GM12874 (cell line): ENCODE measurements around the gene CHST11.

ENCODE experiments used
- TF ChIP-seq, protein P1 (sequence below): IDR thresholded peaks from 2 replicates; pipeline ENCODE4 v1.5.1; 2011; ENCODE audit warnings: low read depth, mild to moderate bottlenecking, control low read depth, low read length, moderate library complexity; ENCODE audit not compliant: insufficient read depth

The CHST11 gene

DNA sequence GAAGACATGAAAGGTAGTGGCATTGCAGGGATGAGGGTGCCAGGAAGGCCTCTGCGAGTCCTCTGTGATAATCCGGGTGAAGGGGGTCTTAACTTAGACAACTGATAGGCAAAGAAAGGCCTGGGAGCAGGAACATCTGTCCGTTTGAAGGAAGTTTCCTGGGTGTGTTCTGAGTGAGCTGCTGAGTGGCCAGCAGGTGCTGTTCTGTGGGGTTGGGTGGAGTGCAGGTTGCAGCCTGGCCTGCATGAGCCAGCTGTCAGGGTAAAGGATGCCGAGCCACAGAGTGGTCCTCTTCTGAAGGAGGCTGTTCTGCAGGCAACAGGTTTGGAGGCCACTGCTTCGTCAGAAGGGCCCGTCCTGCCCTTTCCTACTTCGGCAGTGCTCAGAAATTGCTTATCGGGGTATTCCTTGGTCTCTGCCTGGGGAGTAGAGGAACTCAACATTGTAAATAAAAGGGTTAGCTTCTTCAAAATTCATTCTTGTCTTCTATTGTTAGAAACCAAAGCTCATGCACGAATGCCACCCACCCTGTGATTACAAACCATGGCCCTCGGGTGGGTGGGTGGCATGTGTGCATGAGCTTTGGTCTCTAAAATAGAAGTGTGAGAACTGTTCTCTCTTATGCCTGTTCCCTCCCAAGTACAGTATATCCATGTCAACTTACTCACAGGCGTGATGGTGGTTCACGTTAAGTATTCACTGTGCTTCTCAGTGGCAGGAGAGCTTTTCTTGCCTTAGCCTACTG lies 118.9 kb downstream of the CHST11 start:
- TF ChIP-seq, protein P1, sequence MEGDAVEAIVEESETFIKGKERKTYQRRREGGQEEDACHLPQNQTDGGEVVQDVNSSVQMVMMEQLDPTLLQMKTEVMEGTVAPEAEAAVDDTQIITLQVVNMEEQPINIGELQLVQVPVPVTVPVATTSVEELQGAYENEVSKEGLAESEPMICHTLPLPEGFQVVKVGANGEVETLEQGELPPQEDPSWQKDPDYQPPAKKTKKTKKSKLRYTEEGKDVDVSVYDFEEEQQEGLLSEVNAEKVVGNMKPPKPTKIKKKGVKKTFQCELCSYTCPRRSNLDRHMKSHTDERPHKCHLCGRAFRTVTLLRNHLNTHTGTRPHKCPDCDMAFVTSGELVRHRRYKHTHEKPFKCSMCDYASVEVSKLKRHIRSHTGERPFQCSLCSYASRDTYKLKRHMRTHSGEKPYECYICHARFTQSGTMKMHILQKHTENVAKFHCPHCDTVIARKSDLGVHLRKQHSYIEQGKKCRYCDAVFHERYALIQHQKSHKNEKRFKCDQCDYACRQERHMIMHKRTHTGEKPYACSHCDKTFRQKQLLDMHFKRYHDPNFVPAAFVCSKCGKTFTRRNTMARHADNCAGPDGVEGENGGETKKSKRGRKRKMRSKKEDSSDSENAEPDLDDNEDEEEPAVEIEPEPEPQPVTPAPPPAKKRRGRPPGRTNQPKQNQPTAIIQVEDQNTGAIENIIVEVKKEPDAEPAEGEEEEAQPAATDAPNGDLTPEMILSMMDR = no peak

DNA sequence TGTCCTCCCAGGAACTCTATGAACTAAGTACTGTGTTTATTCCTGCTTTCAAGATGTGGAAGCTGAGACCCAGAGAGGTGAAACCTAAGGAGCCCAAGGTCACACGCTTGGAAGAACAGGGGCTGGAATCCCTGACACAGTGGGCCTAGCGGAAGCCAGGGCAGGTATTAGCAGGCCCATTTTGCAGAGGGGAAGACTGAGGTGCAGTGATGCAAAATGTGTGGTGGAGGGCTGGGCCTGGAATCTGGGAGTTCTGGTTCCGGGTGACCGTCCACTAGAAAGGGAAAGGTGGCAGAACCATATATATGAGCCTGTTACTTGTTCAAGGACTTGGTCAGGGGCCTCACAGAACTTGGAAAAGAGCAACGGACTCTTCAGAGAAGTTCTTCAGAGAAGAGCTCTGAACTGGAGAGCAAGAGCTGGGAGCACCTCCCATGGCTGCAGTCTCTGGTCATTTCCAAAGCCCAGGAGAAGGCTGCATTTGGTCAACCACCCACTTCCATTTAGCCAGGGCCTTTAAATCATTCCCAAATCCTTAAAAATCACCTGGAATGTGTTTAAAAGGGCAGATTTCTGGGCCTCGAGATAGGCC lies 119.5 kb downstream of the CHST11 start:
- TF ChIP-seq, protein P1 = no peak

DNA sequence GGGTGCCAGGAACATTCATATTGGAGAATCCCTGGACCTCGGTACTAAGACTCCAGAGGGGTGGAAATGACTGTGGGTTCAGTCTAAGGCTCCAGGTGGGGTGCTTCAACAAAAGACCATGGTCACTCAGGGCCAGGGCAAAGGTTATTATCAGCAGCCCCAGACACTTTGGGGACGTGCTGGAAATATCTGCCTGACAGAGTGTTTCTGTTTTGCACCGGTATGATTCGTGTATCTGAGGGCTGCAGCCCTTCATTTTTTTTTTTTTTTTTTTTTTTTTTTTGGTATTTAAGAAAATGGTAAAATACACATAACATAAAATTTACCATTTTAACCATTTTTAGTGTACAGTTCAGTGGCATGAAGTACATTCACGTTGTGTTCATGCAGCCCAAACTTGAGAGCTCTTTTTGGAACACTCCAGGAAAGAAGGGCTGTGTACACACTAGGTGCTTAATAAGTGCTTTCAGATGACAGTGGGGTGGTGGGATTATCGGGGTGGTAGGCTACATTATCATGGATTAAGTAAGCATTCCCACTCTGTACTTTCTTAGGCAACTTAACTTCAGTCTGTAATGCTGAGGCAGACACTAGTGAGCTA lies 120.3 kb downstream of the CHST11 start:
- TF ChIP-seq, protein P1 = no peak

DNA sequence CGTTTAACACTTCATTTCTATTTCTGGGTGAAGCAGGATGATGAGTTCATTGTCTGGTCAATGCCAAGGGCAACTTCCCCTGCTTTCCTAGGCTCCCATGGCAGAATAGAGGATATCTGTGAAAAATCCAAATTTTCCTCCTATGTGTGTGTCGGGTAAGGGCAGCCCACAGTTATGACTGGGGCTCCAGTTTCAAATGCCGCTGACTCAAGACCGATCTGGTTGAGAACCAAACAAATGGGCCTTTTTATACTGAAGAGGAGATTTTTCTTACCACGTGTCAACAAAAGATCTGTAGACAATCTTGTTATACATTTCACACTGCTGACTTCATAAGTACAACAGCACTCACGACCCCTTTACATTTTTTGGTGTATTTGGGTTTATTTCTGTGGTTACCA lies 120.8 kb downstream of the CHST11 start:
- TF ChIP-seq, protein P1 = no peak

DNA sequence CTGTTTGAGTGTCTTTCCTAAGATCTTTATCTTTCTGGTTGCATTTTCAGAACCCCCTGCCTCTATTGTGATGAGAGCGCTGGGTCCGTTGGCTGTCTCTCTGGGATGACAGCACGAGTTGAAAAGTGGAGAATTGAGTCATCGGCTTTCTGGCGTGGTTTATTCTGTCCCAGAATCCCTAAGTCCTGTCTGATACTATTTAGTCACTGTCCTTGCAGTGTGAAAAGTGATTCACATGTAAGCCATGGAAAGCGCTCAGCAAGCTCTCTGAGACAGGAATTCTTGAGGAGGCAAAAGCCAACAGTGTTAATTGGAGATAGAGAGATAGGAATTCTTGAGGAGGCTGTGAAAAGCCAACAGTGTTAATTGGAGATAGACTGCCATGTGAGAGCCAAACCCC lies 121.7 kb downstream of the CHST11 start:
- TF ChIP-seq, protein P1 = no peak

DNA sequence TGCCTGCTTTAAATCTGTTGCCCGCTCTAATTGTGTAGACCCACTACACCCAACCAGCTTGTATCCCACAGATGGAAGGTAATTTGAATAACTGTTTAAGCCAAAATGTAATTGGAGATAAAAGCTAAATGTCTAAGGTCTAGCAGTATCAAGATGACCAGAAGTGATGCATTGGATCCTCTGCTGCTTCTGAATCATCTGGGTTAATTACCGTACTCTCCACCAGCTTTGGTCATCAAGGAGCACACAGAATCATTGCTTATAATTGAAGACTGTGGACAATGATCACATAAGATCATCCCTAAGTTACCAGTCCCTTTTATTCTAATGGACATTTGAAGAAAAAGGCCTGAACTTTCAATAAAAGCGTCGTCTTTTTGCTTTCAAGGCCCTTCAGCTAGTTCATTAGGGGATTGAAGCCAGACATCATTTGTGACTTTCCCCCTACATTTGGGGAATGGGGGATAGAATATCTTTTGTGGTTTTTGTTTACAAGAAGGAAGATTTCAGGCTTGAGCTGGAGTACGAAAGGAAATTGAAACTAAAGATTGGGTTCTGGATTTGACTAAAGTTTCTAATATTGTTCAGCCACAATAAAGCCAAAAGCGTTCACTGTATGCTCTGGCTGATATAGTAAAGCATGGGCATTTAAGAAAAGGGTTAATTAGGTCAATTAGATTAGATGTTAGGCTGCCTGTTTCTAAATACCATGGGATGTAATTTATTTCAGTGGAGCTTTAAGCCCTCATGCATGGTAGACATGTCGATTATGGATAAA lies 123.2 kb downstream of the CHST11 start:
- TF ChIP-seq, protein P1 = no peak

DNA sequence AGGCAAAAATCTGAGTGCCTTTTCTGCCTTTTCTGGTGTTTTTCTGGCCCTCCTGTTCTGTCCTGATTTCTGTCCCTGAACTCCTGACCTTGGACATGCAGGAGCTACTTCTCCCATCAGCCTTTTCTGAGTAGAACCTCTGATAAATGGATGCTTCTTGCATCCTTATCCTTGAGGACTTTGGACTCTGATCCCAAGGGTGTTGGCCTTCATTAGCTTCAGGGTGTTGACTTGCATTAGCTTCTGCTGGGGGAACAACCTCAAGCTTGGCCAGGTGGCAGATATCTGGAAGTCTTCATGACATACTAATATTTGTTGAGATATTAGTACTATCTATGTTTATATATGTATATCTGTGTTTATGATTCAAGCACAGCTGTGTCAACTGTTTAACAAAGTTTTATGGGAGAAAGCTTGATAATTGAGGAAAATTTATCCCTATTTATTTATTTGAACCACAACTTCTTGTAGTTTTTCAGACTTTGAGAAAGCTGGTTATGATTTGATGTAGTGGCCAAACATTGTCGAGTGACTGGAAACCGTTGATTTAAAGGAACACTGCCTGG lies 124.3 kb downstream of the CHST11 start:
- TF ChIP-seq, protein P1 = no peak
